ENCODE measurements around the gene FLT1. TPM values are rescaled to one million over a fixed set of nuclear protein-coding genes. Genes with fewer than 3 reads are reported as not detected.

The FLT1 gene
- total RNA-seq, 4 donors from 2014 or later: 12.5 to 46.2 (median 31.3) TPM

DNA sequence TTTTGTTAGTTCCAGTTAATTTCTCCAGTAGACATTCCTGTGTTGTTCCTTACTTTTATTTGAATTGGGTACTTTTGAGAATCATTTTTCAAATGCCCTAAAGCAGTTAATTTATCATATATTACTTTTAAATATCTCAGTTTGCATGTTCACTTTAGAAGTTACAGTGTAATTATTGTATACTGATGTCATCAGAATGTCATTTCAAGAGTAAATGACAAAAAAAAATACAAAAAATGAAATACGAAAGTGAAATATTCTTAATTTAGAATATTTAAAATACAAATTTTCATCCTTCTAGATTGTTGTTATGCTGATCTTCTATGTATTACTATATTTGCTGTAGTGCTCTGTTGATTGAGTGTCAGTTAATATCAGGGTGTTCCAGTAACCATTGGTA is 242.4 kb downstream of the FLT1 start:
- no peaks in the 10 kb centered on the region for H3K27me3 ChIP-seq
- WGBS: 95% methylated on average over 1 of the region's 1 CpG
- intact Hi-C loops (cut with DNase I): no loop called here
- peaks cover 0 to 4% (median 0%) of the 10 kb centered on the region in 4 donors for H3K4me1 ChIP-seq
- no peak for TF ChIP-seq EP300 (IDR thresholded peaks at IDR 0.05)
- TF ChIP-seq, protein P1, sequence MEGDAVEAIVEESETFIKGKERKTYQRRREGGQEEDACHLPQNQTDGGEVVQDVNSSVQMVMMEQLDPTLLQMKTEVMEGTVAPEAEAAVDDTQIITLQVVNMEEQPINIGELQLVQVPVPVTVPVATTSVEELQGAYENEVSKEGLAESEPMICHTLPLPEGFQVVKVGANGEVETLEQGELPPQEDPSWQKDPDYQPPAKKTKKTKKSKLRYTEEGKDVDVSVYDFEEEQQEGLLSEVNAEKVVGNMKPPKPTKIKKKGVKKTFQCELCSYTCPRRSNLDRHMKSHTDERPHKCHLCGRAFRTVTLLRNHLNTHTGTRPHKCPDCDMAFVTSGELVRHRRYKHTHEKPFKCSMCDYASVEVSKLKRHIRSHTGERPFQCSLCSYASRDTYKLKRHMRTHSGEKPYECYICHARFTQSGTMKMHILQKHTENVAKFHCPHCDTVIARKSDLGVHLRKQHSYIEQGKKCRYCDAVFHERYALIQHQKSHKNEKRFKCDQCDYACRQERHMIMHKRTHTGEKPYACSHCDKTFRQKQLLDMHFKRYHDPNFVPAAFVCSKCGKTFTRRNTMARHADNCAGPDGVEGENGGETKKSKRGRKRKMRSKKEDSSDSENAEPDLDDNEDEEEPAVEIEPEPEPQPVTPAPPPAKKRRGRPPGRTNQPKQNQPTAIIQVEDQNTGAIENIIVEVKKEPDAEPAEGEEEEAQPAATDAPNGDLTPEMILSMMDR (IDR thresholded peaks at IDR 0.05): no peak
- no peak for TF ChIP-seq POLR2A (IDR thresholded peaks at IDR 0.05; ENCODE audit: low read depth)
- no peak for TF ChIP-seq POLR2AphosphoS5 (IDR thresholded peaks at IDR 0.05)
- no peak overlapping the region for H3K27ac ChIP-seq (replicated peaks in 1 of 4)
- peaks cover 0 to 22% (median 13%) of the 10 kb centered on the region in 4 donors for H3K36me3 ChIP-seq
- H3K4me3 ChIP-seq: no peak overlapping the region
- DNase-seq (ENCODE audit: extremely low spot score): no peak
- H3K9me3 ChIP-seq: no peaks in the 10 kb centered on the region

DNA sequence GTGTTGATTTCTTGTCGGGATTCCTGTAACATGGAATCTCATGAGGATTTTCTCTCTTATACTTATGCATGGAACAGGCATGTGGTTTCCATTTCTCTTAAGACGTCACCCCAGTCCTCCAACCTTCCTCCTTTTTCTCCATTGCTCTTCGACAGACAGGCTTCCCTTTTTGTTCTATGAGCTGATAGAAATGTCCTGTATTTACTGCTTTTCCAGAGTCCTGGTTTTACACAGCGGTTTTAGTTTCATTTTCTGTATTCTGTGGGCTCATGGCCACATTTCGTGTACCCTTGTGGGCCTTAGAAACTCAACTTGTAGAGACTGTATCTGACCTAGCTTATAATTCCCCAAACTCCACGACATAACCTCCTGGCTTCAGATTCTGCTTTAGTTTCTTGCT is 243.5 kb downstream of the FLT1 start:
- WGBS: 79% methylated on average over 6 of the region's 6 CpGs
- H3K36me3 ChIP-seq: peaks cover 0 to 13% (median 5%) of the 10 kb centered on the region in 4 donors
- no peaks in the 10 kb centered on the region for H3K27me3 ChIP-seq
- intact Hi-C loops (cut with DNase I): no loop called here
- no peak for DNase-seq (ENCODE audit: extremely low spot score)
- peaks cover 0 to 4% (median 0%) of the 10 kb centered on the region in 4 donors for H3K4me1 ChIP-seq
- H3K27ac ChIP-seq (replicated peaks in 1 of 4): no peak overlapping the region
- no peaks in the 10 kb centered on the region for H3K9me3 ChIP-seq
- no peak overlapping the region for H3K4me3 ChIP-seq
- no peak for TF ChIP-seq POLR2AphosphoS5 (IDR thresholded peaks at IDR 0.05)
- TF ChIP-seq POLR2A (IDR thresholded peaks at IDR 0.05; ENCODE audit: low read depth): no peak
- no peak for TF ChIP-seq EP300 (IDR thresholded peaks at IDR 0.05)
- TF ChIP-seq, protein P1 (IDR thresholded peaks at IDR 0.05): no peak

DNA sequence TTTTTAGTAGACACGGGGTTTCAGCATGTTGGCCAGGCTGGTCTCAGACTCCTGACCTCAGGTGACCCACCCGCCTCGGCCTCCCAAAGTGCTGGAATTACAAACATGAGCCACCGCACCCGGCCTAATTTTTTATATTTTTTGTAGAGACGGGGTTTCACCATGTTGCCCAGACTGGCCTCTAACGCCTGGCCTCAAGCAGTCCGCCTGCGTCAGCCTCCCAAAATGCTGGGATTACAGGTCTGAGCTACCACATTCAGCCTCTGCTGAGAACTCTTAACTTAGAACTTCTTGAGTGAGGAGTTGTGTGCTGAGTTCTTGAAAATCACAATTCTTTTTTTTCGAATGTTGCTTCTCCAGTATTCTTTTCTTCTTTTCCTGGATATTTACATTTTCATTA is 244.4 kb downstream of the FLT1 start:
- Histone ChIP-seq H3K4me3 (no peak overlapping the region), H3K27ac (replicated peaks in 1 of 4) (no peak overlapping the region), H3K36me3 (peaks cover 0 to 6% (median 0%) of the 10 kb centered on the region in 4 donors), H3K27me3 (no peaks in the 10 kb centered on the region), H3K9me3 (no peaks in the 10 kb centered on the region), H3K4me1 (peaks cover 0 to 4% (median 0%) of the 10 kb centered on the region in 4 donors)
- 88% methylated on average over 10 of the region's 10 CpGs for WGBS
- TF ChIP-seq POLR2AphosphoS5 (IDR thresholded peaks at IDR 0.05) (no peak), EP300 (IDR thresholded peaks at IDR 0.05) (no peak), POLR2A (IDR thresholded peaks at IDR 0.05; ENCODE audit: low read depth) (no peak)
- TF ChIP-seq, protein P1 (IDR thresholded peaks at IDR 0.05): no peak
- no peak for DNase-seq (ENCODE audit: extremely low spot score)
- intact Hi-C loops (cut with DNase I): no loop called here

Other genes starting within 250 kb of the FLT1 start
- 10 to 100 TPM; 42.7 to 83.3 (median 55.4) TPM for gene POMP, start 164.0 kb upstream of the FLT1 start, total RNA-seq
- 10 to 100 TPM in 3 of 4 donors, 1 to 10 TPM in 1; 9.4 to 14.0 (median 10.6) TPM for gene SLC46A3, start 223.8 kb upstream of the FLT1 start, total RNA-seq

All from esophagus muscularis mucosa (tissue), 4 donors.